HK-2 (cell line): ENCODE results near the gene RGS3.
A peak's percentile ranks its signal among the peaks of the same experiment; 100 is the strongest.

Experiments used
- DNase-seq: peaks from one replicate; pipeline ENCODE4 v3.0.0-alpha.2; 2018; ENCODE audit not compliant: unreplicated experiment

The RGS3 gene

GRCh38 chr9:113570749-113571711 lies 107.5 kb downstream of the RGS3 start:
- DNase-seq, result no peak

- no peak for DNase-seq
Observed at GRCh38 chr9:113572076-113572861, 108.7 kb downstream of the RGS3 start.

GRCh38 chr9:113573046-113573958 lies 109.8 kb downstream of the RGS3 start:
- DNase-seq, result no peak

DNA sequence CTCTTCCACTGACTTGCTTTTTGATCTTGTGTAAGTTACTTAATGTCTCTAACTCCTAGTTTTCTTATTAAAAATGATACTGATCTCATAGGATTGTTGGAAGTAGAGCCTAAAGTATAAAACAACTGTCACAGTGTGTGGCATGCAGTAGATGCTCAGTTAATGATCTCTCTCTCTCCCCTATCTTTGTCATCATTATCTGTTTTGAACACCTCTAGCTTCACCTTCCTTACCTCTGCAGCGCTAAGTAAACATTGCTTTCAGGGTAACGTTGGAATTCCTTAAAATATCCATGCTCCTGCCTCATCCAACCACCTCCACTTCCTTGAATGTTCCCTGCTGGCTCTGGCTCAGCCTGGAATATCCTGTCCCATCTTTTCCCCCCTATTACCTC lies 110.4 kb downstream of the RGS3 start:
- DNase-seq, result no peak

DNA sequence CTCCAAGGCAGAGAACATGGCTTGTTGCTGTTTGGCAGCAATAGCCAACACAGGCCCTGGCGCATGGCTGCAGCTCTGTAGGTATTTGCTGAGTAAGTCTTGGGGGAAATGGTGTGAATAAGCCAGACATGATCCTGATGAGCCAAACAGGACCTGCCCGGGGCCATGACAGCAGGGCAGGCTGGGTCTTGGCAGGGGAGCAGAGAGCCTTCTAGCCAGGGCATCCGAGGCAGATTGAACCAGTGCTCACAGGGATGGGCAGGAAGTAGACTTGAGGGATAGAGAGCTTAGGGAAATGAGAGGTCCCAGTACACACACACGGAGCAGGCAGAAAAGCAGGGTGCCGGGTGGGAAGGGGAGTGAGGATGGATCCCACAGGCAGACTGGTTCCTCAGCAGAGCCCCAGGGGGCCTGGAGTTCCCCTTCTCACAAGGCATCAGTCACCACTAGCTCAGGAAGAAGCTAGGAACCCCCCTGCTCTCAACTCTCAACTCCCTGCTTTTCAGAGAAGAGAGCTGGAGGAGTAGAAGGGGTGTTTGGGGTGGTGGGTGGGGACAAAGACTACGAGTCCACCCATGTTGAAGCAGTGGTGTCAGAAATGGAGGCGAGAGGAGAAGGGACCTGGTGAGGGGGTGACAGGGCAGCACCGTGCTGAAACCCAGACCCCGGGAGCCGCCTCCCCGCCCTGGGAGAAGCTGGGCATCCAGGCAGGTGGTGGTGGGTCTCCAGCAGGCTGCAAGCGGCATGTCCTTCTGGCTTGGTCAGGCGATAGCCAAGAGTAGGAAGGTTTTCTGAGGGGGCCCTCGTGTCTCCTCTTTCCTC lies 111.1 kb downstream of the RGS3 start:
- DNase-seq, result no peak

- peak; percentile 49 for DNase-seq
Observed at GRCh38 chr9:113577525-113578261, 114.2 kb downstream of the RGS3 start.

DNA sequence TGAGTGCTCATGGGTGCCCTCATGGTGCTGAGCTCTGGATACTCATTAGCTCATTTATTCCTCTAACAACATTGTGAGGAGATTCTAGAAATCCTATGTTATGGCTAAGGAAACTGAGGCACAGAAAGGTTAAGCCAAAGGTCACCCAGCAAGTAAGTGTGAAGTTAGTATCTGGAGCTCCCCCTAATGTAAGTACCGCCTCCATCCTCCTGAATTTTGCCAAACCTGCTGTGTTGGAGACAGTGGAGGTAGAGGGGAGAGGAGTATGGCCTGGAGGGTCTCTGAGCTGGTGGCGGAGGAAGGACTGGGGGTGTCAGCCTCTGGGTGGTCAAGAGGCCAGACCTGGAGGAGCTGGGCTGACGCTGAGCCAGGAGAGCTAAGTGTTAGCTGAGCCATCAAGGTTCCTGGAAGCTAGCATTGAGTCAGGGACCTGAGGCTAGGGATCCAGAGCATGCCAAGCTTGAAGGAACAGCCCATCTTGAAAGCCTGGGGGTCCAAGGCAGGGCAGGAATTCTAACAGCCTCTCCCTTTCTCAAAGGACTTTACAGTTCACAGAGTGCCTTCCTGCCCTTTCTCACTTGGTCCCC lies 114.8 kb downstream of the RGS3 start:
- DNase-seq, result no peak

- peak; percentile 95 for DNase-seq
Observed at GRCh38 chr9:113578882-113579282, 115.4 kb downstream of the RGS3 start.

DNA sequence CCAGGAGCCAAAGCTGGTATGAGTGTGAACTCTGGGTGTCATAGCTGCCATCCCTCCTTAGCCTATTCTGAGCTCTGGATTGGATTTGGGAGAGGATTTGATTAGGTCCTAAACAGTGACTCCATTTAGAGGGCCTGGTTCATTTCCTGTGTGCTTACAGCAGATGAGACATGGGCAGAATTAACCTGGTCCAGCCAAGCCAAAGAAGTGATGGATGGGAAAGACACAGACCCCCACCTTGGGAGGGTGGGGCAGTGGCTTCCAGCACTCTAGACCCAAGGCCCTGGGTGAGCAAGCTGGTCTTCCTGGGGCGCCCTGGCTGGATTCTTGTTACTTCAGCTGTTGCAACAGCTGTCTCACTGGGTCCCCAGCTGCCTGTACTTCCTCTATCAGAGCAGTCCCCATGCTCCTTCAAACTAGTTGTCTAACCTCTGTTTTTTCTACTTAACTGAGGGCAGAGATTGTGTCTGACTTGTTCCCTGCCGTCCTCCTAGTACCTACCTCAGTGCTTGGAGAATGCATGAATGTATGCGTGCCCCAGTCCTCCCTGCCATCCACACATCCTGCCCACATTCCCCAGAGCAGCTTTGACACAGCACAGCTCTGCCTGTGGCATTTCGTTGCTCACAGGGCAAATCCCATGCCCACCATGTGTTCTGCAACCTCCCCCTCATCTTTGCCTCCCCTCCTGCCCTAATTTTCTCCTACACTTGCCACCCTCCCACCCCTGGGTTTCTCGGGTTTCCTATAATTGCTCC lies 115.9 kb downstream of the RGS3 start:
- no peak for DNase-seq

GRCh38 chr9:113580041-113580953 lies 116.8 kb downstream of the RGS3 start:
- no peak for DNase-seq

- DNase-seq, result no peak
Observed at GRCh38 chr9:113580954-113581311, 117.4 kb downstream of the RGS3 start.

GRCh38 chr9:113581865-113582697 lies 118.6 kb downstream of the RGS3 start:
- no peak for DNase-seq

DNA sequence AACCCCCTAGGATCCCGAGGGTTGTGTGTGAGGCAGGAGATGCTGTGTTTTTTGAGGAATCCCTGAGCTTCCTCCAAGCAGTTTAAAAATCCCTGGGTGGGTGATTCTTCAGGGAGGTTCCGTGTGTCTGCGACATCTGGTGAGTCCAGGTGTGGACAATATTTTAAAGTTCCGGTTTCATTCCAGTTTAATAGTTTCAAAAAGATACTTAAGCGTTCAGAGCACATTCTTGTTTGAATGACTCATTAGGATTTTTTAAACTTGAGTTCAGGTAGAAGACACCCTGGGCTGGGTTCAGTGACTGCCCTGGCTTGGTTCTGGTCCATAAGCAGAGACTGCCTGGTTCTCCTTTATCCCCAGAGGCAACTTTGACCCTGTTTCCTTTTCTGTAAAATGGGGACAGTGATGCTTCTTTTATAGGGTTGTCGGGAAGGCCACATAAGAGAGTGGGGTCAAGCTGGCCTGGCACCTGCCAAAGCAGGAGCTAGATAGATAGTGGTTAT lies 119.2 kb downstream of the RGS3 start:
- no peak for DNase-seq

DNA sequence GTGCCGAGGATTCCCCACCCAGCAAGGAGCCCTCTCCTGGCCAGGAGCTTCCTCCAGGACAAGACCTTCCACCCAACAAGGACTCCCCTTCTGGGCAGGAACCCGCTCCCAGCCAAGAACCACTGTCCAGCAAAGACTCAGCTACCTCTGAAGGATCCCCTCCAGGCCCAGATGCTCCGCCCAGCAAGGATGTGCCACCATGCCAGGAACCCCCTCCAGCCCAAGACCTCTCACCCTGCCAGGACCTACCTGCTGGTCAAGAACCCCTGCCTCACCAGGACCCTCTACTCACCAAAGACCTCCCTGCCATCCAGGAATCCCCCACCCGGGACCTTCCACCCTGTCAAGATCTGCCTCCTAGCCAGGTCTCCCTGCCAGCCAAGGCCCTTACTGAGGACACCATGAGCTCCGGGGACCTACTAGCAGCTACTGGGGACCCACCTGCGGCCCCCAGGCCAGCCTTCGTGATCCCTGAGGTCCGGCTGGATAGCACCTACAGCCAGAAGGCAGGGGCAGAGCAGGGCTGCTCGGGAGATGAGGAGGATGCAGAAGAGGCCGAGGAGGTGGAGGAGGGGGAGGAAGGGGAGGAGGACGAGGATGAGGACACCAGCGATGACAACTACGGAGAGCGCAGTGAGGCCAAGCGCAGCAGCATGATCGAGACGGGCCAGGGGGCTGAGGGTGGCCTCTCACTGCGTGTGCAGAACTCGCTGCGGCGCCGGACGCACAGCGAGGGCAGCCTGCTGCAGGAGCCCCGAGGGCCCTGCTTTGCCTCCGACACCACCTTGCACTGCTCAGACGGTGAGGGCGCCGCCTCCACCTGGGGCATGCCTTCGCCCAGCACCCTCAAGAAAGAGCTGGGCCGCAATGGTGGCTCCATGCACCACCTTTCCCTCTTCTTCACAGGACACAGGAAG lies 120.2 kb downstream of the RGS3 start:
- no peak for DNase-seq

- no peak for DNase-seq
Observed at GRCh38 chr9:113584428-113585084, 121.0 kb downstream of the RGS3 start.
